ENCODE measurements around the gene RNU6-7. TPM values are rescaled to one million over a fixed set of nuclear protein-coding genes. Genes with fewer than 3 reads are reported as not detected.

The RNU6-7 gene
- total and polyA plus RNA-seq, 10 of the 15 experiments (the other 5 are each of a cell fraction or from before 2014, with no cell fraction given), result not detected

DNA sequence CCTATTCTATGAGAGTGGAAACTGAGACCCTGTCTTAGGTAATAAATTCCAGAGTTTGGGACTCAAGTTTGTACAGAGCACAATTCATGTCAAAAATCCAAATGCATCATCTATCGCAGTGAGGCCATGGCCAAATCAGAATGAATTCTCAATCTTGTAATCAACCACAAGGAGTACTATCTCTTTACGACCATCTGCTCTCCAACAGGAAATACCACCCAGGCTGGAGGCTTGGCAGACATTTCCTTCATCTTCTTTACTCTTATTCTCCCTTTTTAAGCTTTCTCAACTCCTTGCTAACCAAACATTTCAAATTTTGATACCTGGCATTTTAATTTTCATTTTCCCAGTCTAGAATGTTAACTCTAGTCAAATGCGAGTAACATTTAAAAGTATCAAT, 32.7 kb upstream of the RNU6-7 start:
- H3K9me3 ChIP-seq (replicated peaks; ENCODE audit: control insufficient read depth, insufficient read depth, low read length), result no peaks in the 10 kb centered on the region
- H3K27me3 ChIP-seq (replicated peaks in 1 of 2; ENCODE audit: control insufficient read depth in 2 of 2, insufficient read depth in 2 of 2, low read length in 1 of 2), result no peaks in the 10 kb centered on the region
- FAIRE-seq (no peak), DNase-seq (ENCODE audit: low read depth, low spot score) (no peak), ATAC-seq (no peak)
- H2AFZ ChIP-seq (ENCODE audit: control insufficient read depth, low read depth, low read length), result no peak overlapping the region
- ChIA-PET SMC1A (ENCODE audit: uncharacterized antibody, unreplicated experiment) (no interaction called here), RAD21 (ENCODE audit: unreplicated experiment) (no interaction called here), CTCF (interaction anchor here (1.4 kb wide), 1 partner anchor 95 kb away, joined by 3 read pairs; no protein-coding TSS in a partner anchor), POLR2A (no interaction called here)
- H3K79me2 ChIP-seq (ENCODE audit: control insufficient read depth, insufficient read depth, low read length), result no peaks in the 10 kb centered on the region
- no peaks in the 10 kb centered on the region; the same call in 1 of the 2 replicates for H3K4me1 ChIP-seq (ENCODE audit: control insufficient read depth, insufficient read depth, low read length)
- in situ Hi-C loops (cut with MboI), result no loop called here
- no peak overlapping the region for H3K27ac ChIP-seq (ENCODE audit: control insufficient read depth, insufficient read depth)
- intact Hi-C loops (cut with micrococcal nuclease; ENCODE audit: unreplicated experiment), result no loop called here
- no peak overlapping the region for H3K4me2 ChIP-seq (ENCODE audit: control insufficient read depth, insufficient read depth)
- no peak overlapping the region for H3K4me3 ChIP-seq
- 61% methylated on average over 3 of the region's 3 CpGs for WGBS (ENCODE audit: insufficient coverage, insufficient replicate concordance, low lambda C conversion rate, missing lambda C conversion rate)
- no peak for TF ChIP-seq SMC3 (IDR thresholded peaks at IDR 0.05; ENCODE audit: borderline replicate concordance, low read length)
- TF ChIP-seq EP300 (IDR thresholded peaks at IDR 0.05; ENCODE audit: borderline replicate concordance in 1 of 2, control insufficient read depth in 1 of 2, low read depth in 2 of 2, low read length in 2 of 2), result no peak
- TF ChIP-seq MEF2A (IDR thresholded peaks at IDR 0.05; ENCODE audit: insufficient read depth, low read depth, low read length), result no peak
- TF ChIP-seq MTA2 (IDR thresholded peaks at IDR 0.05; ENCODE audit: low read depth), result no peak
- TF ChIP-seq, protein P1, sequence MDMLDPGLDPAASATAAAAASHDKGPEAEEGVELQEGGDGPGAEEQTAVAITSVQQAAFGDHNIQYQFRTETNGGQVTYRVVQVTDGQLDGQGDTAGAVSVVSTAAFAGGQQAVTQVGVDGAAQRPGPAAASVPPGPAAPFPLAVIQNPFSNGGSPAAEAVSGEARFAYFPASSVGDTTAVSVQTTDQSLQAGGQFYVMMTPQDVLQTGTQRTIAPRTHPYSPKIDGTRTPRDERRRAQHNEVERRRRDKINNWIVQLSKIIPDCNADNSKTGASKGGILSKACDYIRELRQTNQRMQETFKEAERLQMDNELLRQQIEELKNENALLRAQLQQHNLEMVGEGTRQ (IDR thresholded peaks at IDR 0.05; ENCODE audit: borderline replicate concordance, low read depth, low read length), result no peak
- TF ChIP-seq TCF7 (IDR thresholded peaks at IDR 0.05; ENCODE audit: borderline replicate concordance), result no peak
- TF ChIP-seq, protein P2, sequence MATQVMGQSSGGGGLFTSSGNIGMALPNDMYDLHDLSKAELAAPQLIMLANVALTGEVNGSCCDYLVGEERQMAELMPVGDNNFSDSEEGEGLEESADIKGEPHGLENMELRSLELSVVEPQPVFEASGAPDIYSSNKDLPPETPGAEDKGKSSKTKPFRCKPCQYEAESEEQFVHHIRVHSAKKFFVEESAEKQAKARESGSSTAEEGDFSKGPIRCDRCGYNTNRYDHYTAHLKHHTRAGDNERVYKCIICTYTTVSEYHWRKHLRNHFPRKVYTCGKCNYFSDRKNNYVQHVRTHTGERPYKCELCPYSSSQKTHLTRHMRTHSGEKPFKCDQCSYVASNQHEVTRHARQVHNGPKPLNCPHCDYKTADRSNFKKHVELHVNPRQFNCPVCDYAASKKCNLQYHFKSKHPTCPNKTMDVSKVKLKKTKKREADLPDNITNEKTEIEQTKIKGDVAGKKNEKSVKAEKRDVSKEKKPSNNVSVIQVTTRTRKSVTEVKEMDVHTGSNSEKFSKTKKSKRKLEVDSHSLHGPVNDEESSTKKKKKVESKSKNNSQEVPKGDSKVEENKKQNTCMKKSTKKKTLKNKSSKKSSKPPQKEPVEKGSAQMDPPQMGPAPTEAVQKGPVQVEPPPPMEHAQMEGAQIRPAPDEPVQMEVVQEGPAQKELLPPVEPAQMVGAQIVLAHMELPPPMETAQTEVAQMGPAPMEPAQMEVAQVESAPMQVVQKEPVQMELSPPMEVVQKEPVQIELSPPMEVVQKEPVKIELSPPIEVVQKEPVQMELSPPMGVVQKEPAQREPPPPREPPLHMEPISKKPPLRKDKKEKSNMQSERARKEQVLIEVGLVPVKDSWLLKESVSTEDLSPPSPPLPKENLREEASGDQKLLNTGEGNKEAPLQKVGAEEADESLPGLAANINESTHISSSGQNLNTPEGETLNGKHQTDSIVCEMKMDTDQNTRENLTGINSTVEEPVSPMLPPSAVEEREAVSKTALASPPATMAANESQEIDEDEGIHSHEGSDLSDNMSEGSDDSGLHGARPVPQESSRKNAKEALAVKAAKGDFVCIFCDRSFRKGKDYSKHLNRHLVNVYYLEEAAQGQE (IDR thresholded peaks at IDR 0.05; ENCODE audit: low read depth, low read length), result no peak
- no peak for TF ChIP-seq JUNB (IDR thresholded peaks at IDR 0.05)
- no TSS peak for BruUV-seq (replicated peaks)
- no peaks in the 10 kb centered on the region for H4K20me1 ChIP-seq (ENCODE audit: control insufficient read depth, insufficient read depth)
- H3K36me3 ChIP-seq (ENCODE audit: control insufficient read depth in 2 of 2, insufficient read depth in 2 of 2, low read length in 1 of 2), result no peaks in the 10 kb centered on the region
- no peak overlapping the region for H3K9ac ChIP-seq (ENCODE audit: control insufficient read depth, insufficient read depth, low read length)

Data from GM12878 (cell line).